GM21619 (cell line): Measurements from ENCODE around the gene WWOX.

ENCODE experiments used
- ATAC-seq: cut with Tn5 transposase; IDR thresholded peaks from one replicate; pipeline ENCODE4 v1.9.1; 2021; ENCODE audit not compliant: unreplicated experiment

WWOX gene

DNA sequence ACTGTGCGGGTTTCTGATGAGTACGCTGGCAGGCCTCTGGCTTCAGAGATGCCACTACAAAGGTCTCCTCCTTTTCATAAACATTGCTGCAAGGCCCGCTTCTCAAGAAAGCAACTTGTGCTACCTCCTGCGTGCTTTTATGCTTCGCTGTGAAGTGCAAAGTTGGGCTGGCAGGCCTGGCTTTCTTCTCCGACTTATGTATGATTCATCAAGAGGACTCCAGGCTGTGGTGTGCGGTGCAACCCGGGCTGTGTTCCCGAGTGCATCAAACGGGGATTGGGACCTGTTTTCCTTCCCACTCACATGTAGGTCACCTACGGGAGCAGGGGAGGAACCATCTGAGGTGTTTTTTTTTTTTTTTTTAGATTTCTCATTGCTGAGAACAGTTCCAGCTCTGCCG lies 534.1 kb downstream of the WWOX start:
- no peak for ATAC-seq

DNA sequence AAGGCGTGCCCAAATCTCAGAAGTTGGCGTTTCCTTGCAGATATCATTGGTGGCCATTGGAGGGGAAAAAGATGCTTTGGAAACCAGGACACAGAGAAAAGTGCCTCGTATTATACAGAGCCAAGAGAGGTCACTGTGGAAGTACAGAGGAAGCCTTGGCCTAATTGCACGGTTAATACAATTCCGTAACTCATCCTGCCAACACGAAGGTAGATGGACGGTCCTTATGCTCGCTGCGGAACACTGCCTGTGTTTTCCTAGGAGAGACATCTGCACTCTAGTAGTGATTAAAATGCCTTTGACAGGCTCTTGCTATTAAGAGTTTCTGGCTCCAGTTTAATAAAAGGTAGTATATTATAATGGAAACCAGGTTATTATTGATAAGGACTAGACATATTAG lies 536.4 kb downstream of the WWOX start:
- ATAC-seq: no peak

DNA sequence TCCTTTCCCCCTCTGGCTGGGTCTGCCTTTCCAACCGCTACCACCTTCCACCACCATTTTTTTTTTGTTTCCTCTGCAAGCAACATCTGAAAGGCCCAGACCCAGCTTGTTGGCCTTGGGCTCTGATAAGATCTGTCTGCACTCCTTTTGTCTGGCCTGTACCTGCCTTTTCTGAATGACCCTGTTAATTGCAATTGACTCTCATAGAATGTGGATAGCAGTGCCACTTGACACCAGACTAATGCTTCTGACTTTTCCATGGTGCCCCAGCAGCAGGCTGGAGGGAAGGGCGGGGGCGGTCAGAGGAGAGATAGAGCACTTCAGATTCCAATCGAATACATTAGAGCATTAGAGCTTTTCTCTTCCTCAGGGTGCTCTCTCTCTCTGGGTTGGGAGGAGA lies 538.9 kb downstream of the WWOX start:
- no peak for ATAC-seq

DNA sequence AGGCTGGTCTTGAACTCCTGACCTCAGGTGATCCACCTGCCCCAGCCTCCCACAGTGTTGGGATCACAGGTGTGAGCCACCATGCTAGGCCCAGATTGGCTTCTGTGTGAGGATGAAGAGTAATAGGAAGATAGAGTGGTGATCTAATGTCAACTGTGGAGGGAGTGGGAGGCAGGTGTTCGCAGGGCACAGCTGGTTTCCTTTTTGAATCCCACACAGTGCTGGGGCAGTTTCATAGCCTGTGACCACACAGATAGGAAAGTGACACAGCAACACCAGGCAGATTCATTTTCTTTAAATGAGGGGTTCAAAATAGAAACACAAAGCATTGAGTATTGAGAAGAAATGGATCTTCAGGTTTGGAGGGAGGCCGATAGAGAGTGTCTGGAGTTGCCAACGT lies 540.3 kb downstream of the WWOX start:
- peak; percentile 48 for ATAC-seq

DNA sequence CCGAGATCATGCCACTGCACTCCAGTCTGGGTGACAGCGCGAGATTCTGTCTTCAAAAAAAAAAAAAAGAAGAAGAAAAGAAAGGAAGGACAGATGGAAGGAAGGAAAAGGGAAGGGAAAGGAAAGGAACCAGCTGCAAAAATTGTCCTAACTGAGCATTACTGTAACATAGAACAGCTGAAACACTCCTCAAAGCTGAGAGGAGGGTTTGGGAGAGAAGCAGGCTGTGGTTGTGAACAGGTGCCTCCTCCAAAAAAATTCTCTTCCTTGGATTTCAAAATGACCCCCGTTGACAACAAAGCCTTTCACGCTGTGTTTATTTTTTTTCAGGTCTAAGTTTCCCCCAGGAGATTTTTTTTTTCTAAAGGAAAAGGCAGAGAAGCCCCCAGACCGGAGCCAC lies 541.4 kb downstream of the WWOX start:
- ATAC-seq: no peak

DNA sequence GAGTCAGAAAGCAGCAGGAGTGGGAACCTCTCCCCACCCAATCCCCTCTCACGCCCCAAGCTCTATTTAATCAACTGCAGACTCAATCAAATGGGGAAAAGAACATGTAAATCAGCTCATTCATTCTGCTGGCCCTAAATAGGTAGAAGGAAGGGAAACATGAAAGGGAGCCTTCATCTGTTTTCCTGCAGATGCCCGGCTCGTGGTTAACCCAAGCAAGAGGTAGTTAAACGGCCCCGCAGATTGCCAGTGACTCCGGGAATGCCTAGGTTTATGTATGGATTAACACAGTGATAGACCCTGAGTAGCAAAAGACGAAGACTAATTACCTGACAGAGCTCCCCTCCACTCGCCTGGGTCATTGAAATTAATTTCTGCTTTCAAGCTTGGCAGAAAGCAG lies 542.0 kb downstream of the WWOX start:
- no peak for ATAC-seq

DNA sequence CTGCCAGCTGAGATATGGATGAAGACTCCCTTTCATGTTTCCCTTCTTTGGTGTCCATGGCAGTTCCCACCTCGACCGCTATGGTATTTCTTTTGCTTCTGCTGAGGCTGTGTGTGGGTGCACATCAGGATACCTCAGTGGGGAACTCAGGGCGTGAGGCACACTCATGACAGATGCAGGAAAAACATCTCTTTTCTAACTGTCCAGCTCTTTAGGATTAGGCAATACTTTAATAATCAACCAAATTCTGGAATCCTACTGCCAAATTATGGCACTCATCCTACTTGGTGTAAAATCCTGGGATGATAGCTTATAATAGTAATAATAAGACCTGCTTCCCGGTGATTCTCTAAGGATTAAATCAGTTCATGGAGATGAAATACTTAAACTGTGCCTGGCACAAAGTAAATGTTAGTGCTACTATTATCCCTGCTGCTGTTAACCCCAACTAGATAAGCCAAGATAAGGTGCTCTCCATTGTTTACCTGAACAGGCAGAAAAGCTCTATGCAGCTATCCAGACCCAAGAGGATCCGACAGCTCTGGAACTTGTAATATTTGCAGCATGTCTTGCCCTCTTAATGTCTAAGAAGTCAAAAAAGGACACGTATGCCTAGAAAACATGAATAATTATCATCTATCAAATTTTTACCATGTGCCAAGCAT lies 543.3 kb downstream of the WWOX start:
- ATAC-seq: no peak

DNA sequence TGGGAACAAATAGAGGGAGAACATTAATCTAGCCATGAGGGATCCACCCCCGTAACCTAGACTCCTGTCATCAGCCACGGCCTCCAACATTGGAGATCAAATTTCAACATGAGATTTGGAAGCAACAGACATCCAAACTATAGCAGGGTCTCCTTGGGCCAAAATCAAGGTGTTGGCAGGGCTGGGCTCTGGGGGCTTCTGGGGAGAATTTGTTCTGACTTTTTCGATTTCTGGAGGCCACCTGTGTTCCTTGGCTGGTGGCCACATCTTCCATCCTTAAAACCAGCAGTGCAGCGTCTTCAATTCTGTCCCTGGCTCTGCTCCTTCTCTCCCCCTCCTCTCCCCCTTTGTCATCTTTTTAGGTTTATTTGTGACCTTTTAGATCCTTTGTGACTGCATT lies 546.2 kb downstream of the WWOX start:
- ATAC-seq: no peak

DNA sequence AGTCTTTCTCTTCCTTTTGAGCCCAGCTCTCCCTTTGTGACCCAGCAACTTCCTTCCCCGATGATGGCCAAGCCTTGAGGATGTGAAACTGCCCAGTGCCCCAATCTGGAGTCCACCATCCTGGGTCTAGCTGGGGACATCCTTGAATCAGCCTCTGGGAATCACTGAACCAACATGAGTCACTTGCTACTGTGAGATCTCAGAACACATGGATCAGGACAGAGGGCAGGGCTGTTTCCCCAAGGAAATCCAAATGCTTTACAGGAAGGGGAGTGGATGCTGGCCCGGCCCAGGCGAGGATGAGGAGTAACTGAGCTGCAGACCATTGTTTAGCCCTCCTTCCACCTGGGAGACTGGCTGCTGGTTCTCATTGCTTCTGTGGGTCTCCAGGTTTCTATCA lies 547.6 kb downstream of the WWOX start:
- ATAC-seq: no peak

DNA sequence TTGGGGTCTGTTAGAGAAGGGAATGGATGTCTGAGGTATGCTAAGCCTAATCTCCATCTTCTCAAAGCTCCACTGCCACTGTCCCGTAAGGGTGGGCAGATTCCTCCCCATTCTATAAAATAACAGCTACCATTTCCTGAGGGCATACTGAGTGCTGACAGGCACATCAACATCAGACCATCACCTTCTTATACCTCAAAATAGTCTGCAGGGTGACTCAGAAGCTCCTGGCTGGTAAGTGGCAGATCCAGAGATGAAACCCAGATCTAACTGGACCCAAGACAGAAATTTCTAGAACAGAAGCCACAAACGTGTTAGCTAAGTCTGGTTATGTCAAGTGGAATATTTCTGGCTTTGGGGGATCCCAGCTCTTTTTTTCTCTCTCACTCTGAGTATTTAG lies 548.0 kb downstream of the WWOX start:
- ATAC-seq: no peak

DNA sequence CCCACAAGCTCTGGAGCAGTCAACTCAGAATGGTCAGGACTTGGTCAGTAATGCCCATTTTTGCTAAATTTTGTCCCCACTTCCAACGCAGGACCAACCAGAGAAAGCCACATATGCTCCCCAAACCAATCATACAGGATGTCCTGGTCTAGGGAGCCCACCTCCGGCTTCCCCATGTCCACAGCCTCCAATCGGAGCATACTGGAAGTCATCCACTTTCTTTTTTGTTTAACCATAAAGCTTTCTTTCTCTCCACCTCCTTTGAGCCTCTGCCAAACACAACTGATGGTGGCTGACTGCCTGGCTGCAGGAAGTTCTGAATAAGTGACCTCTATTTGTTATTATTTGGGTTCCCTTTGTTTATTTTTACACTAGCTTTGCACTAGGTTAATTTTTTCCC lies 549.1 kb downstream of the WWOX start:
- ATAC-seq: no peak

DNA sequence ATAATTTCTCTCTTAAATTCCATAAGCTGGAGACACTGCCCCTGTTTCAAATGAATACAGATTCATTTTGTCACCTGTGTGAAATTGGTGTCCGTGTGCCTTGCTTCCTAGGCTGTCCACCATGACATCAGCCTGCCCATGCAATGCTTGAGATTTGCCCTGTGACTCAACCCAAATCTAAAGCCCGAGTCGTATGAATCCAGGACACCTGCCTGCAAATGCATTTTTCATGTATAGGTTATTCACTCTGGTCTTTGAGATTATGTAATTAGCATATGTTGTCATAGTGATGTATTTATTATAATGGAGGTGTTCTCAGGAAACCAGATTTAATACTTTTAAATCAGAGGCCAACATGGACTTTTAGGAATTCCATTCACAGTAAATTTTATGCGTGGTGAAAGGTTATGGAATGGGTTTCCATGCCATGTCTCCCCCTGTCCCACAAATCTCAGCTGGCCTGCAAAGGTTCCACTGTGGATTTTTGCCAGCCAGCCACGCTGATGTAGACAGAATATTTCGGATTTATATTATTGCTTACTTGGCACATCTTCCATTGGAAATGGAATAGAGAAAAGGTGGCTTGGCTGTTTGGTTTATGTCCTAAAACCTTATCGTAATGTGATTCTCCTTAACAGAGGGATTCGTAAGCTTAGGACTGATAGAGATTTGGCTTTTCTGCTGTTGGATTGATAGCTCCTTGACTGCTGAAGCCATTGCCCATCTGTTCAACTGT lies 551.1 kb downstream of the WWOX start:
- ATAC-seq: no peak

DNA sequence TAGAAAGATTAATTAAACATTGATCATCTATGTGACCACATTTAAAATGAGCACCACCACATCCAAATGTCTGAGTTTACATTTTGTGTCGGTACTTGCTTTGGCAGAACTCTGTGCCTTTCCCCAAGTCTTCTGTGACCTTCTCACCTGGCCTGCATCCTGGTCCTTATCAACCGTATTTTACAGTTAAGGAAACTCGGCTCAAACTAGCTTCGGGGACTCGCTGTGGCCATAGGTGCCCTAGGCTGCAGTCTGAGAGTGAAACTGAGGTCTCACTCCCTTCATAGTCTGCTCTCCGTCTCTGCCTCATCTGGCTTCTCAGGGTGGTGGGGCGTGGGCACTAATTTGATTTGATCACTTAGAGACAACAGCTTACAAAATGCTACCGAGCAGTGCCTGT lies 555.5 kb downstream of the WWOX start:
- no peak for ATAC-seq

DNA sequence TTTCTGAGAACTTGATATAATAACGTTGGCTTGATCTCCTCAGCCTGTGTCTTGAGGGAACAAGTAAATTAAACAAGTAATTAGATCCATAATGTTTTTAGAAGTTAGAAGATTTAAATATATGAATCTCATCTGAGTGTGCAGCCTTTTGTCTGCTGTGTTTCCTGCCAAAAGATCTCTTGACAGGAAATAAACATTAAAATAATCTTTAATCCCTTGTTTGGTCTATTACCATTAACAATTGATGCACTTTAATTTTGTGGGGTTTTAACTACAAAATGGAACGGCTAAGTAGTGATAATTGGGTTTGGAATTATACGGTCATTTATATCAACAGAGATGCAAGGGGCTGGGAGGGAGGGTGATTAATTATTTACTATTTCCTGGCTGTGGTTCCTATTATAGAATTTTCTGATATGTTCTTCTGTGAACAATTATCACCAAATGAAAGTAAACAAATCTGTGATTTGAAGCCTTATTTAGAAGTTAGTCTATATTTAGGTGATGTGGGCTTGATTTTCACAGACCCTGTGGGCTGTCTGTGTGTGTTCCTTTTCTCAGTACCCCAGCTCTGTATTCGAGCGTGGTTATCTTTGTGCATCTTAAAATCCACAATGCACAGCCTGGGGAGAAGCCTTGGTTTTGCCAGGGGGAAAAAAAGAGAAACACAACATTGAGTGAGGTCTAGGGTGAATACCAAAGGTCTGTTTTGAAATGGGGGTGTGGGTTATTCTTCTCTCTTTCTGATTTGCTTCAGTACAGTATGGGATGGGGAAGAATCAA lies 556.1 kb downstream of the WWOX start:
- no peak for ATAC-seq

DNA sequence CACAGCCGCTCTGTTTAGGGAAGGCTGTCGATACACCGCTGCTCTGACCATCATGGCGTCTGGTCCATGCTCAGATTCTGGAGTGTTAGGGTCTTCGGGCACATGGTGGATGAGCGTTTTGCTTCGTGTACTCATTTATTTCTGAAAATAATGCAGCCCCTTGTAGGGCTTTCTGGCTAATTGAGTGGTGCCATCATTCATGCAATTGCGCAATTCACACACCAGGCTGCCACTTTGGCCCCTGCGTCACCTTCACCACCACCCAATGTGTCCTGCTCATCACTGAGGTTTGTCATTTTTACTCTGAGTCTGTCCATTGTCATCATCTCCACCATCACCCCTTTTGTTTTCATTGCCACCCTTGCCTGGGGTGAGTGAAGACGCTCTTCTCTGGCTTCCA lies 557.4 kb downstream of the WWOX start:
- no peak for ATAC-seq

DNA sequence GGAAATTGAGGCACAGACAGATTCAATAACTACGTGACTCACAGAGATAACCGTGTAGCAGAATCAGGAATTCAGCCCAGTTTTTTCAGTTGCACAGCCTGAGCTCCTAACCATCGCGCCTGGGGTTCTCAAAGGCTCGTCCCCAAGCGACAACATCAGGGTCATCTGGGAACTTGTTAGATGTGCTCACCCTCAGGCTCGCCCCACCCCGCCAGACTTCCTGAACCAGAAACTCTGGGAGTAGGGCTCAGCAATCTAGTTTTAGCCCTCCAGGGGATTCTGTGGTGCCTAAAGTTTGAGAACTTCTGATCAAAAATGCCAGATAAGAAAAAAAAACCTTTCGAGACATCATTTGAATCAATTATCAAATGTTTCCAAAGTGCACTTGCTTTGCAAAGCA lies 559.8 kb downstream of the WWOX start:
- ATAC-seq: no peak

DNA sequence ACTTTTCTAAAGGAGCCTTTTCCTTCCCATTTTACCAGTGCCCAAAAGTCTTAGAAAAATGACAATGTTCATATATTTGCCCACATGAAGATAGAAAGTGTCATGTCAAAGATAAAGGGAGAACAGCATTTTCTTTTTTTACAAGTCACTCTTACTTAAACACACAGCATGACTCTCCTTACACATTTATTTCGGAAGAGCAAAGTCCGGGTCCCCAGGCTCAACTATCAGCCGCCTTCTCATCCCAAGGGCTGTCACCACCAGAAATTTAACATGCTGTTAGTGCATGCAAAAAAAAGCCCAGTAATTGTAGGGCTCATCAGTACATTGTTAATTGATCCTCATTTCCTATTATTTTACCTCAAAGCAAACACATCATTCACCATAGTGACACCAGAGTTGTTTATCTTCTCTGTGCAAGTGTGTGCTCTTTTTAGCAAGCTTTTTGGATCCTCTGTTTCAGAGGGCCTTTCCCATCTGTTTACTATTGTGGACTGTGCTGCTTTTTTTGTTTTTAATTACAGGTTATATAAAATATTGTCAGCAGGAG lies 560.3 kb downstream of the WWOX start:
- ATAC-seq: no peak

DNA sequence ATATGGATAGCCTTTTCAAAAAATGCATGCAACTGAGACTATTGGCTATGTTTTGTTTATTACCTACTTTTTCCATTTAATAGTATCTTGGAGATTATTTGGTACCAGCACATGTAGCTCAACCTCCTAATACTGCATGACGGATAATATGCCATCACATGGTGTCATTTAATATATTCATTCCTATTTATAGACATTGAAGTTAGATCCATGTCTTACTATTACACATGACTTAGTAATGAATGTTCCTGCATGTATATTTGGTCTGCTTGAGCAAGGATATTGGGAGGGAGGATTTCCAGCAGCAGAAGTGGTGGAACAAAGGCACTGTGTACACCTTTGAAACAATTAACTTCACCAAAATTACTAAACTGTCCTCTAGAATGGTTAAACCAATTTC lies 561.3 kb downstream of the WWOX start:
- no peak for ATAC-seq

DNA sequence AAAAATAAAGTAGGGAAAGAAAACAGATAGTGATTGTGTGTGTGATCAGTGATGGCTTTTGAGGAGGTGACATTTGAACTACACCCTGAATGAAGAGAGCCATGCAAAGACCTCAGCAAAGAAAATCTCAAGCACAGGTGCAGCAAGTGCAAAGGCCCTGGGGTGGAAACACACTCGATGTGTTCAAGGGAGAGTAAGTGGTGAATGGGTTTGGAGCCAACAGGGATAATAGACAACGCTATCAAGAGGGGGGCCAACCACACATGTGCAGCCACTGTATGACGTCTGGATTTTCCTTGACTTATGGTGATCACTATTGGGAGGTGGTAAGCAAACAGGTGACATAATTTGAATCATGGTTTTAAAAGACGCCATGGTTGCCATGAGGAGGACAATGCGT lies 564.2 kb downstream of the WWOX start:
- ATAC-seq: no peak

DNA sequence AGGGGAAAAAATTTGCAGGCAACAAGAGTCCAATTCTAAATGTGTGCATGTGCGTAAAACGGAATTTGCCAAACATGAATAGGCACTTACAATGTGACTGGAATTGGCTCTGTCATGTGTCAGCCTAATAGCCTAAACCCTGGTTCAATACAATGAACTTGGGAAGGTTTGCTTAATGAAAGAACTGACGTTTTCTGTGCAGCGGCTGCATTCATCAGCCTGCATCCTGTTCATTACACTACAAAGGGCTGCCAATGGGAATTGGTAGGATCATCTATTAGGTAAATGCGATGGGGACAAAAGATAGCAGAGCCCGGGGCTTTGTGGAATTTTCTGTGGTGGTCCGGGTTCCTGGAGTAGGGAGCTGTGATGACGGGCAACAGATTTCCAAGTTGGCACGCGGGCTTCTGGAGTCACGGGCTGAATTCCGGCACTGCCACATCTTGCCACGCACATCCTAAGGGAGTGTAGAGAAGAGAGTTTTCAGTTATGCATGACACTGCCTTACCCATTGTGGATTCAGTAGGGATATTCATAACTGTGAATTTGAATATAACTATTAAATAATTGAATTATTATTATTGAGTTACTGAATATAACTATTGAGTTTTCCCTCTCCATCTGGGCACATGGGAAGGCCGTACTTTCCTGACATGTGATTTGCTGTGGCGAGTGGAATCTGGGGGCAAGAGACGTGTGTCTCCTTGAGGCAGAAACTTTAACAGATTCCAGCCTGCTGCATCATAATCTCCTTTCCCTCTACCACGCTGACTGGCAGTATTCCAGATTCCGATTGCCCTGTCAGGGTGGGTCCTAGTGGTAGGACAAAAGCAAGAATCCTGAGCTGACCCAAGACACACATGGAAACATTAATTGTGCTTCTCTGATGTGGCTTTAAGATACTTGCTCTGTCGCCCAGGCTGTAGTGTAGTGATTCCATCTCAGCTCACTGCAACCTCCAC lies 565.6 kb downstream of the WWOX start:
- no peak for ATAC-seq

DNA sequence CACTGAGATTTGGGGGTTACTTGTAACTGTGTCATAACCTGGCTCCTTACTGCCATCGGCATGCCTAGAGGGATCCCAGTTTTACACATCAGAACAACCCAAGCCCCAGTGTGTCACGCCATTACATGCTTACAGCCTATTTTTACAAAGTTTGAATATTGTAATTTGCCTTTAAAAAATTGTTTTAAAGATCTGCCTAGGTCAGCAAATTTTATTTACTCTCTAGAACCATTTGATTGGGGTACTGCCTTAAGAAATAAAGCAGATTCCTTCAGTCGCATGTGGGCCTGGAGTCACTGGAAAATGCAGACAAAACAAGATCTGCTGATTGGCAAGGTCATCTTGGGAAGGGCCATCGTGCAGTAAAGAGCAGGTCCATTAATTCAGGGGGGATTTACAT lies 566.9 kb downstream of the WWOX start:
- ATAC-seq: no peak
